Measurements from ENCODE around the gene OR52E1.

GRCh38 chr11:5038341-5038740 lies 31.0 kb upstream of the OR52E1 start:
- TF ChIP-seq CTCF (IDR thresholded peaks at IDR 0.05): no peak
- no peak for TF ChIP-seq POLR2A (IDR thresholded peaks at IDR 0.05)

Data from adrenal gland (tissue), 5 donors.